NAMALWA (cell line): ENCODE data around the gene LGALS8.

Experiments
- DNase-seq: peaks from one replicate; pipeline ENCODE4 v3.0.0-alpha.2; 2015; ENCODE audit warnings: low spot score

Gene LGALS8

GRCh38 chr1:236509647-236510401 lies 14.0 kb upstream of the LGALS8 start:
- DNase-seq: no peak

DNA sequence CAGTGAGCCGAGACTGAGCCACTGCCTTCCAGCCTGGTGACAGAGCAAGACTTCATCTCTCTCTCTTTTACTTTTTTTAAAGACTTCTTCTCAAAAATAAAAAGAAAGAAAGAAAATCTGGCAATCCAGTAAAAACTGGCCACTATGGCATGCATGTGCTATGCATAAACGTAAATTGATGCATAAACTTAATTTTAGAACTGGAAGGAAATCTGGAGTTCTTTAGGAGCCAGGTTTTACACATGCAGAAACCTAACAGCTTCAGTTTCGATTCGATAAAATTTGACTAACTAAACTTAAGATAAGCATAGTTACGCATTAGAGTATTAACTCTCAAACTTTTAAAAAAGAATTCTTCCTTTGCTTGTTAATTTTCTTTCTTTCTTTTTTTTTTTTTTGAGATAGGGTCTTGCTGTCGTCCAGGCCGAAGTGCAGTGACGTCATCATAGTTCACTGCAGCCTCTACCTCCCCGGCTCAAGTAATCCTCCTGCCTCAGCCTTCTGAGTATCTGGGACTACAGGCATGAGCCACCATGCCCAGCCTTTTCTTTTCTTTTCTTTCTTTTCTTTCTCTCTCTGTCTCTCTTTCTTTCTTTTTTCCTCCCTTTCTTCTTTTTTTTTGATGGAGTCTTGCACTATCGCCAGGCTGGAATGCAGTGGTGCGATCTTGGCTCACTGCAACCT lies 11.9 kb upstream of the LGALS8 start:
- DNase-seq: no peak

- DNase-seq: no peak
Measured at GRCh38 chr1:236514703-236515442, 8.9 kb upstream of the LGALS8 start.

DNA sequence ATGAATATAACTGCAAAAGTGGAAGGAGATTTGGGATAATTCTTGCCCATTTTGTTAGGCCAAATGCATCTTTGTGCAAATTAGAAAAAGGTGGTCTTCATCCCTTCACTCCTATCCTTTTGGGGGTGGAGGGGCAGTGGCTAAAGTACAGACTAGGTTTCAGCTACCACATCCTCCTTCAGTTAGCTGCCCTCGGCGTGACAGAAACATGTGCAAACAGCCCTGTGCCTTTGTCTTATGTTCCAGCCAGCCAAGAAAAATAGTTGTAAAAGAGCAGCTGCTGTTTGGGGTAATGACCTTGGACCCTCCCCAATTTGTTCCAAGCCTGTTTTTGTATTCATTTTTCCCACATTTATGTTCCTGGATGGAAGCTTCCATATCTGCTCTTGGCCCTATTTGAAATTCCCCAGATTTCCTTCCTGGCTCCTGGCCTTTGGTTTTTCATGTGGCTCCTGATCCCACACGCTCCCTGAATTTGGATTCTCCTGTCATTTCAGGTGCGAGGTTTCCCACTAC lies 8.3 kb upstream of the LGALS8 start:
- no peak for DNase-seq

GRCh38 chr1:236516929-236517704 lies 6.7 kb upstream of the LGALS8 start:
- DNase-seq: no peak

DNA sequence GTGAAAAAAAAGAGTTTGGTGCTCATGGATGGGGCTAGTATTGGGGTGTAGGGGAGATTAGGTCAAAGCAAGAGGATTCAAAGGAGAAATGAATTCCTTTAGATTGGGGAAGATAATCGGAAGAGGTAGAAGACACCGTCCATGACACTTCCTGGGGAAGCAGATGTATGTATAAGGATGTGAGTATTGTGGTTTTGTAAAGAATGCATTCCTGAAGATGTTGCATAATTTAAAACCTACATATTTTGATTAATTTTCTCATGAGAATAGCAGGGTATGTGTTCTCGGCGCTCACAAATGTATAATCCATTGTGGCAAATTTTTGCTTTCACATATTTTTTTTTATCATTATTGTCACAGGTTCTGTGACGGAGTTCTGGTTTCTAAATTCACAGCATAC lies 5.5 kb upstream of the LGALS8 start:
- DNase-seq: no peak

GRCh38 chr1:236520445-236521005 lies 3.3 kb upstream of the LGALS8 start:
- no peak for DNase-seq

DNA sequence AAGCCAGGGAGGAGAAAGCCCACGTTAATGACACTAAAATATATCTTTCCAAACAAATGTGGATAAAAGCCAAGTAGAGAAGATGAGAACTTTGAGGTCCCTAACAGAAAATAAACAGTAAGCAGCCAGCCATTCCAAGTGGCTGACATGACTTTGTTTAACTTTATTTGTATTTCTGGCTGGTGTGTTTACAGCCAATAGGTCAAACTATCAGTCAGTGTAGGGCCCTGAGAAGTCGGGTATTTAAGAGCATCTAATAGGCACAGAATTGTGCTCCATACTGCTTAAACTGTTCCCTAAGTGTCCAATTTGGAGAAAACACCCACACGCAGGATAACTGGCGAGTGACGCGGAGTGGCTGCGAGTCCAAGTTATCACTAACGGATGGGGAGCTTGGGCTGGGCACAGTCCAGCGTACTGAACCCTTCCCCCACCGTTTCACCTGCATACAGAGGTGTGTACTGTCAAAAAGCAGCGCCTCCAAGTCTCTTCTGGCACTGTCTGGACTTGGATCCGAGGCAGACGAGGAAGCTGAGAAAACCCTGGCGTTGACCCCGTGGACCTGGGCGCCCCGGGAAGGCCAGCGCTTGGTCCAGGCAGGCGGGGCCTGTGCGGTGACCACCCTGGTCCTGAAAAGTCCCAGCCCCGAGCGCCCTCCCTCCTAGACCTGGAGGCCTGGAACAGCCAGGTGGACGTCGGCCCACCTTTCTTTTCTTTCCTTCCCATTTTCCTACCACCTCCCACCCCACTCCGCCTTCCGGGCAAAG lies 662 bp upstream of the LGALS8 start:
- no peak for DNase-seq

GRCh38 chr1:236524142-236524894 lies 536 bp downstream of the LGALS8 start:
- DNase-seq: peak; percentile 85

DNA sequence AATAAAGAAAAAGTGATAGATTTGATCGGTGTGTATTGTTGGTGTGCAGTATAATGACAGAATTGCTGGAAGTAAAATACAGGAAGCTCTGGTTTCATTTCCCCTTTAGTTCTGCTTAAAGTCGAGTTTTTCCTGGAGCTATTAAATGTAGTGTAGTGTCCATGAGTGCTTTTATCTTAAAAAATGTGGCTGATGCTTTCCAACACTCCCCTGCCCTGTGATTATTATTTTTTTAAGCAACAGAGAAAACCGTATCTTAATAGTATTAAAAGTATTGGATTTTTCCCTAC lies 1.1 kb downstream of the LGALS8 start:
- DNase-seq: no peak

DNA sequence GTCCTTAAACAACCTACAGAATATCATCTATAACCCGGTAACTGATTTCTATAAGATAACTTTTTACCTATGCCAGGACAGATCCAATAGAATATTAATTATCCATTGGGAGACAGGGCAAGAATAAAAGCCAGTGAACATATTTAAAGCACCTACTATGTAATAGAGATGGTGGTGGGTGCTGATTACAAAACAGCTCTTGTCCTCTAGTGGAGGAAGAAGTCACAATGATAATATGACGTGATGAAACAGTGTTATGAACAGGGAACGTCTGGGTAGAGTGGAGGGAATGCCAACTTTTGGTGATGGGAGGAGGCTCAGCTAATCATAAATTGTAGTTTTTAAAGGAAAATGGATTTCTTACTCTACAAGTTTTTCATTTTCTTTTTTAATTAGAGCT lies 2.3 kb downstream of the LGALS8 start:
- no peak for DNase-seq

GRCh38 chr1:236530286-236530685 lies 6.5 kb downstream of the LGALS8 start:
- DNase-seq: no peak

- DNase-seq: no peak
Measured at GRCh38 chr1:236530959-236531358, 7.2 kb downstream of the LGALS8 start.

GRCh38 chr1:236532850-236533249 lies 9.1 kb downstream of the LGALS8 start:
- DNase-seq: no peak

DNA sequence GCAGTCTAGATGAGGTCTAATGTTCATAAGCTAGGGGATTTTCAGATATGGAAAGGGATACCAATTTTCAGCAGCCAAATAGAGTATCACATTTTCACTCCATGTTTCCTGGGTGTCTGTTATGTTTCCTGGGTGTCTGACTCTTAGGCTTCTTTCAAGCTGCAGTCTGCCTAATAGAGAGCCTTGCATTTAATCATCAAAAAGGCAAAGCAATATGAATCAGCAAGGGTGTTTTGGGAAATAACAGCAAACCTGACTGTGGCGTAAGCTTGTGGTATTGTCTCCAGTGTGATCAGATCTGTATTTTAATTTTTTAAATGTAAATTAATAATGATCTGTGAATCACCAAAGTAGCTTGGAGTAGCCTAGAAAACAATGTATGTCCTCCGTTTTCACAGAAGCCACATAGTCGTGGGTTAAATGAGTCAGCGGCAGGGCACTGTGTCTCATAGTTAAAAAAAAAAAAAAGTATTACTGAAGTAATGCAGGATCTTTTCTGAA lies 10.4 kb downstream of the LGALS8 start:
- no peak for DNase-seq

DNA sequence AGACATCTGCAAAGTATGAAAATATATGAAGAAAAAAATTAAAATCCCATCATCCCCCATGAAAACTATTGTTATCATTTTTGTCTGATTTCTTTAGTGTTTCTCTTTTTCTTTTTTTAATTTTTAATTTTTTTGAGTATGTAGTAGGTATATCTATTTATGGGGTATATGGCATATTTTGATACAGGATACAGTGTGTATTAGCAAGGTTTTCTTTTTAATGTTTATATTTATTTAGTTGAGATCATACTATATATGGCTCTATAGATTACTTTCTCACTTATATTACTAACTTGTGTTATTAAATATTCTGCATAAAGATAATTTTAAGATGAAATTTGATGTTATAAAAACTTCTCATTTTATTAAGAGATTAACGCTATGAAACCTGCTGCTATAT lies 11.4 kb downstream of the LGALS8 start:
- DNase-seq: no peak

DNA sequence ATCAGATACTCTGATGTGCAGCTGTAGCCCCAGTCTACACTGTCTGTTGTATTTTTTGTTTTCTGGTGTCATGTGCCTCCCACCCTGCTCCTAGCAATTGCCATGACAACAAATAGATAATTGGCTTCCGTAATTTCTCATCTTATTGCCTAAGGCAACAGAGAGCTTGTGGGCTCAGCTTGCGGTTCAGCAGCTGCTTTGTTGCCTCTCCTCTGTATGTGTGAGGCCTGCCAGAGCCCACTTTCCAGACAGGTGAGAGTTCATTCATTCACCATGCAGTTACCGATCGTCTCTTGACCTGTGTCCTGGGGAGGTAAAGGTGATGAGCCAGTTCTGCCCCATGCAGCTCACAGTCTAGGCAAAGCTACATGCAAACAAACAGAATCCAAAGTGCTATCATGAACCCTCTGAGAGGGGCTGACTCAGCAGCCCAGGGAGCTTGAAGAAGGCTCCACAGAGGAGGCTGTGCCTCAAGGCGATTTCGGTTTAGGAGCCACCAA lies 11.9 kb downstream of the LGALS8 start:
- DNase-seq: no peak

DNA sequence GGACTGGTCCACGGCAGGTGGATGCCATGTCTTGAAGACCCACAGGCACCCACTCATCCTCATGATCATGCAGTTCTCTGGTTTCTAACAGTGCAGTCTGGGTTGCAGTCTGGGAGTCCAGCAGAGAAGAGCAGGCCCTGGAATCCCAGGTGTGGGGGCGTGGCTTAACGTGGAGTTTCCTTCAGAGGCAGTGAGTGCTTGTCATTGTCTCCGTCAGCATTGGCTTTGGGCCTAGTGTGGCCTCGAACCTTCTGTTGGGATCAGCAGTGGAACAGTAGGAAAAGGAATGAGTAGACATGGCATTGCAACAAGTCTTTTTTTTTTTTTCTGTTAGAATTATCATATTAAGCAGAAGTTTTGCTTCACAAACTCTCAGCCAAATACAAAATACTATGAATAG lies 12.8 kb downstream of the LGALS8 start:
- no peak for DNase-seq

- DNase-seq: no peak
Measured at GRCh38 chr1:236540813-236541465, 17.2 kb downstream of the LGALS8 start.

- DNase-seq: no peak
Measured at GRCh38 chr1:236541710-236542109, 17.9 kb downstream of the LGALS8 start.
